IMR-90 (cell line): ENCODE results near the gene CAPN5. TPM values are rescaled to one million over a fixed set of nuclear protein-coding genes. Genes with fewer than 3 reads are reported as not detected.
A peak's percentile ranks its signal among the peaks of the same experiment; 100 is the strongest.

Experiments
- ATAC-seq: fragments of 200-7000 bp; cut with Tn5 transposase; 2 replicates; pipeline ENCODE4 v1.9.1; 2020; ENCODE audit warnings: low read depth, mild to moderate bottlenecking, moderate library complexity
- BruUV-seq: library from RNA; stranded (reverse); fragments of 400-500 nt; replicated peaks from 2 replicates; lab custom pipeline; 2021; lab: Mats Ljungman, UMichigan
- CTCF ChIA-PET: fragments of 300-600 bp; formaldehyde crosslinking; extraction: SDS; loops from one replicate; lab custom pipeline; 2021; ENCODE audit warnings: antibody characterized with exemption; lab: Yijun Ruan, JAX
- POLR2A ChIA-PET: fragments of 300-600 bp; sonication (Branson Sonifier 250); formaldehyde crosslinking; loops from one replicate; lab custom pipeline; 2022; ENCODE audit warnings: antibody characterized with exemption; ENCODE audit not compliant: unreplicated experiment; lab: Charles Lee
- DNase-seq: peaks from one replicate; pipeline ENCODE4 v3.0.0; 2013
- H2AFZ ChIP-seq: replicated peaks from 2 replicates; pipeline ENCODE3; 2013; ENCODE audit warnings: low read length, mild to moderate bottlenecking; ENCODE audit not compliant: poor library complexity
- H2AK5ac ChIP-seq: 2 replicates; pipeline ENCODE4 v1.6.1; 2013; ENCODE audit warnings: low read depth, low read length, inconsistent platforms
- H2AK9ac ChIP-seq: replicated peaks from 2 replicates; pipeline ENCODE3; 2013; ENCODE audit warnings: mild to moderate bottlenecking, low read depth, low read length, moderate library complexity; ENCODE audit not compliant: poor library complexity
- H2BK120ac ChIP-seq: 2 replicates; pipeline ENCODE4 v1.6.1; 2013; ENCODE audit warnings: low read depth, low read length, inconsistent platforms
- H2BK15ac ChIP-seq: 3 replicates; pipeline ENCODE4 v1.6.1; 2013; ENCODE audit warnings: low read depth, low read length, inconsistent platforms
- H2BK20ac ChIP-seq: 2 replicates; pipeline ENCODE4 v1.6.1; 2013; ENCODE audit warnings: low read depth, mild to moderate bottlenecking, inconsistent platforms, low read length, moderate library complexity
- H2BK5ac ChIP-seq: 2 replicates; pipeline ENCODE4 v1.6.1; 2013; ENCODE audit warnings: mild to moderate bottlenecking, low read depth, low read length, inconsistent platforms; ENCODE audit not compliant: poor library complexity, severe bottlenecking
- H3K14ac ChIP-seq: replicated peaks from 2 replicates; pipeline ENCODE4 v1.6.1; 2013; ENCODE audit warnings: low read depth, low read length, inconsistent platforms
- H3K18ac ChIP-seq: 2 replicates; pipeline ENCODE4 v1.6.1; 2013; ENCODE audit warnings: low read depth, low read length, control low read depth
- H3K23ac ChIP-seq: 2 replicates; pipeline ENCODE4 v1.6.1; 2013; ENCODE audit warnings: low read depth, low read length, inconsistent platforms
- H3K27ac ChIP-seq: 2 replicates; pipeline ENCODE4 v1.5.1; 2013; ENCODE audit warnings: mild to moderate bottlenecking, control low read depth, low read length; ENCODE audit not compliant: insufficient read depth
- H3K27me3 ChIP-seq: 2 replicates; pipeline ENCODE4 v1.6.1; 2013; ENCODE audit warnings: low read length; ENCODE audit not compliant: control insufficient read depth, insufficient read depth
- H3K36me3 ChIP-seq: 2 replicates; pipeline ENCODE4 v1.6.1; 2013; ENCODE audit warnings: low read length, mixed read lengths; ENCODE audit not compliant: control insufficient read depth, insufficient read depth
- H3K4ac ChIP-seq: 2 replicates; pipeline ENCODE4 v1.6.1; 2013; ENCODE audit warnings: low read depth, low read length, inconsistent platforms
- H3K4me1 ChIP-seq: 2 replicates; pipeline ENCODE4 v1.6.1; 2013; ENCODE audit warnings: low read length, mixed read lengths; ENCODE audit not compliant: control insufficient read depth, insufficient read depth
- H3K4me2 ChIP-seq: 2 replicates; pipeline ENCODE4 v1.6.1; 2013; ENCODE audit warnings: low read depth, mild to moderate bottlenecking, control low read depth, low read length, moderate library complexity
- H3K4me3 ChIP-seq: 2 replicates; pipeline ENCODE4 v1.5.1; 2013; ENCODE audit warnings: low read depth, mild to moderate bottlenecking, control low read depth, low read length, moderate library complexity; ENCODE audit not compliant: insufficient read depth
- H3K56ac ChIP-seq: 2 replicates; pipeline ENCODE4 v1.6.1; 2013; ENCODE audit warnings: low read length, inconsistent platforms; ENCODE audit not compliant: insufficient read depth; ENCODE audit errors: extremely low read depth
- H3K79me1 ChIP-seq, 2 experiments: 2 replicates each; pipeline ENCODE4 v1.6.1; 2013; ENCODE audit warnings: low read length in 2 of 2, inconsistent platforms in 1 of 2, low read depth in 1 of 2
- H3K9ac ChIP-seq: 2 replicates; pipeline ENCODE4 v1.6.1; 2013; ENCODE audit warnings: low read depth, low read length, control low read depth
- H3K9me1 ChIP-seq: 2 replicates; pipeline ENCODE4 v1.6.1; 2013; ENCODE audit warnings: low read length, inconsistent platforms; ENCODE audit not compliant: insufficient read depth
- H3K9me3 ChIP-seq: 2 replicates; pipeline ENCODE4 v1.6.1; 2013; ENCODE audit warnings: low read length; ENCODE audit not compliant: control insufficient read depth, insufficient read depth
- H4K20me1 ChIP-seq: 2 replicates; pipeline ENCODE4 v1.6.1; 2013; ENCODE audit warnings: low read length, inconsistent platforms; ENCODE audit not compliant: insufficient read depth
- H4K5ac ChIP-seq: 2 replicates; pipeline ENCODE4 v1.6.1; 2013; ENCODE audit warnings: mild to moderate bottlenecking, low read depth, low read length, control low read depth
- H4K8ac ChIP-seq, 2 experiments: 2 replicates each; pipeline ENCODE4 v1.6.1; 2013; ENCODE audit warnings: low read depth in 2 of 2, low read length in 2 of 2, control low read depth in 1 of 2, inconsistent platforms in 1 of 2
- H4K91ac ChIP-seq: 2 replicates; pipeline ENCODE4 v1.6.1; 2013; ENCODE audit warnings: low read depth, low read length, inconsistent platforms; ENCODE audit not compliant: insufficient read depth
- CEBPB ChIP-seq: IDR thresholded peaks from 2 replicates; pipeline ENCODE4 v1.6.1; 2012; ENCODE audit warnings: low read depth, low read length, improper control_type of control experiment
- ELK1 ChIP-seq: fragments of 150-350 bp; IDR thresholded peaks from 2 replicates; pipeline ENCODE4 v1.6.1; 2016; ENCODE audit warnings: low read depth, mild to moderate bottlenecking, low read length, moderate library complexity, borderline replicate concordance
- MAFK ChIP-seq: IDR thresholded peaks from 2 replicates; pipeline ENCODE4 v1.6.1; 2012; ENCODE audit warnings: low read depth, low read length, improper control_type of control experiment
- MXI1 ChIP-seq: IDR thresholded peaks from 2 replicates; pipeline ENCODE4 v1.6.1; 2012; ENCODE audit warnings: low read depth, mild to moderate bottlenecking, low read length, moderate library complexity, borderline replicate concordance
- NFE2L2 ChIP-seq: fragments of 150-350 bp; IDR thresholded peaks from 2 replicates; pipeline ENCODE4 v1.6.1; 2016; ENCODE audit warnings: low read depth, mild to moderate bottlenecking, low read length
- RAD21 ChIP-seq: IDR thresholded peaks from 2 replicates; pipeline ENCODE4 v1.6.1; 2012; ENCODE audit warnings: low read length, improper control_type of control experiment
- RFX5 ChIP-seq: IDR thresholded peaks from 2 replicates; pipeline ENCODE4 v1.8.0; 2012; ENCODE audit warnings: low read depth, mild to moderate bottlenecking, low read length, moderate library complexity
- WGBS, 2 experiments: methylation state at CpG; one replicate each; pipeline versions ENCODE4 v1.1.5 to v1.1.7; 2013; ENCODE audit warnings: missing lambda C conversion rate in 2 of 2; ENCODE audit not compliant: insufficient read length in 1 of 2; ENCODE audit errors: extremely low coverage in 2 of 2; 5-methylcytosine and 5-hydroxymethylcytosine counted together
- dilution Hi-C: fragments of 300-500 bp; cut with HindIII; formaldehyde crosslinking; loops from one replicate; pipeline ENCODE4 v1.14.3; 2018; ENCODE audit warnings: low sequenced_read_pairs; ENCODE audit not compliant: unreplicated experiment
- in situ Hi-C: fragments of 300-500 bp; cut with MboI; formaldehyde crosslinking; loops from 3 replicates; pipeline ENCODE4 v1.14.3; 2019; ENCODE audit warnings: low sequenced_read_pairs, inconsistent platforms, mixed read lengths
- intact Hi-C: fragments of 100-400 bp; cut with micrococcal nuclease; formaldehyde crosslinking; loops from 2 replicates; pipeline ENCODE4 v1.10.0; 2022
- polyA plus RNA-seq, 3 experiments: library from polyadenylated mRNA; depleted of rRNA; stranded (reverse); fragments of >200 nt; gene quantifications; 2 replicates each; pipeline ENCODE4 v1.2.3, GENCODE V29; 2012; ENCODE audit warnings: low replicate concordance in 1 of 3
- total RNA-seq: library from RNA; depleted of rRNA; stranded (reverse); fragments of >200 nt; gene quantifications from 2 replicates; pipeline ENCODE4 v1.2.3, GENCODE V29; 2012

Gene CAPN5
- total and polyA plus RNA-seq, 2 of the 4 experiments (the other 2 are of a cell fraction), result 8.1 to 24.0 TPM

GRCh38 chr11:77102246-77103210 lies 35.8 kb downstream of the CAPN5 start, which contains the start of gene OMP:
TSS of gene OMP (plus strand) at chr11:77102840. CDS start at chr11:77102840, 0 bp downstream.
- H2AK9ac ChIP-seq, result peak within 1 kb of the TSS; percentile 28
- ChIA-PET CTCF (no interaction called here), POLR2A (no interaction called here)
- in situ Hi-C loops, result no loop called here
- no peak within 1 kb of the TSS for H3K18ac ChIP-seq
- no peak within 1 kb of the TSS for H2BK20ac ChIP-seq
- peaks cover 4% of the 10 kb centered on the region; the same call in 1 of the 2 replicates for H3K9me1 ChIP-seq
- H3K23ac ChIP-seq, result no peak within 1 kb of the TSS
- intact Hi-C loops, result no loop called here
- H4K8ac ChIP-seq, result no peak within 1 kb of the TSS
- no peak within 1 kb of the TSS for H2BK120ac ChIP-seq
- no peak within 1 kb of the TSS for H3K9ac ChIP-seq
- peaks cover 2% of the 10 kb centered on the region; the same call in 1 of the 2 replicates for H3K36me3 ChIP-seq
- H4K91ac ChIP-seq, result no peak within 1 kb of the TSS
- no peak within 1 kb of the TSS for H2AK5ac ChIP-seq
- WGBS, 2 experiments, result 90% methylated on average over 24 of the region's 37 CpGs; no CpG with 5 or more reads in 1 of the 2 experiments
- no peaks in the 10 kb centered on the region for H3K27me3 ChIP-seq
- no peak within 1 kb of the TSS for H2BK15ac ChIP-seq
- no peak for TF ChIP-seq CEBPB
- TF ChIP-seq NFE2L2, result no peak
- no peak for TF ChIP-seq MAFK
- TF ChIP-seq MXI1, result no peak
- no peak for TF ChIP-seq RAD21
- no peak for TF ChIP-seq ELK1
- no peak for TF ChIP-seq RFX5
- H3K4me1 ChIP-seq, result peaks cover 8% of the 10 kb centered on the region
- H4K5ac ChIP-seq, result no peak within 1 kb of the TSS
- H3K56ac ChIP-seq, result no peak within 1 kb of the TSS
- no peak within 1 kb of the TSS for H3K4ac ChIP-seq
- H3K79me1 ChIP-seq, result peaks cover 0 to 2% of the 10 kb centered on the region in 2 experiments; a peak in 1 of 4 replicates
- dilution Hi-C loops, result no loop called here
- H3K27ac ChIP-seq, result no peak within 1 kb of the TSS
- no TSS peak for BruUV-seq
- no peak for ATAC-seq
- no peak within 1 kb of the TSS for H2AFZ ChIP-seq
- no peak for DNase-seq
- no peak within 1 kb of the TSS for H3K4me2 ChIP-seq
- H3K14ac ChIP-seq, result no peak within 1 kb of the TSS
- peaks cover 5% of the 10 kb centered on the region; the same call in 1 of the 2 replicates for H4K20me1 ChIP-seq
- H3K4me3 ChIP-seq, result no peak within 1 kb of the TSS
- no peak within 1 kb of the TSS for H2BK5ac ChIP-seq
- H3K9me3 ChIP-seq, result no peaks in the 10 kb centered on the region
